ENCODE results near the gene NUP62.

NUP62 gene

GRCh38 chr19:49924004-49924880 lies 5.1 kb downstream of the NUP62 start:
- DNase-seq = no peak

GRCh38 chr19:49923055-49924003 lies 6.0 kb downstream of the NUP62 start:
- no peak for DNase-seq

GRCh38 chr19:49921871-49922795 lies 7.2 kb downstream of the NUP62 start:
- no peak for DNase-seq

GRCh38 chr19:49920624-49921363 lies 8.5 kb downstream of the NUP62 start:
- DNase-seq = no peak

GRCh38 chr19:49918089-49918488 lies 11.2 kb downstream of the NUP62 start:
- DNase-seq = no peak

- DNase-seq = no peak
These were observed 12.2 kb downstream of the NUP62 start for GRCh38 chr19:49916839-49917733.

GRCh38 chr19:49915271-49915670 lies 14.0 kb downstream of the NUP62 start:
- DNase-seq = no peak

- DNase-seq = no peak
These were observed 15.6 kb downstream of the NUP62 start for GRCh38 chr19:49913720-49914119.

- no peak for DNase-seq
These were observed 16.2 kb downstream of the NUP62 start for GRCh38 chr19:49912965-49913685.

GRCh38 chr19:49911381-49912145 lies 17.7 kb downstream of the NUP62 start:
- no peak for DNase-seq

- DNase-seq = no peak
These were observed 19.1 kb downstream of the NUP62 start for GRCh38 chr19:49910179-49910578.

GRCh38 chr19:49908480-49909420 lies 20.6 kb downstream of the NUP62 start:
- no peak for DNase-seq

- no peak for DNase-seq
These were observed 21.4 kb downstream of the NUP62 start for GRCh38 chr19:49907745-49908446.

GRCh38 chr19:49906879-49907564 lies 22.3 kb downstream of the NUP62 start:
- DNase-seq = no peak

GRCh38 chr19:49904136-49904535 lies 25.2 kb downstream of the NUP62 start:
- no peak for DNase-seq

- no peak for DNase-seq
These were observed 32.3 kb downstream of the NUP62 start, which contains the start of gene IL4I1 for GRCh38 chr19:49896863-49897621. IL4I1 (minus strand) TSS chr19:49896887; CDS start chr19:49896160, 727 bp downstream.
